Left ventricle myocardium superior (tissue), 1 donor: Measurements from ENCODE around the gene MAT2A. TPM values are rescaled to one million over a fixed set of nuclear protein-coding genes. Genes with fewer than 3 reads are reported as not detected.
"Not testable (repeated sequence)": the region's sequence is repeated elsewhere in the genome, so short reads cannot be mapped to it uniquely, and the experiment has no call there.

Experiments used
- ATAC-seq: fragments of 200-7000 bp; cut with Tn5 transposase; one replicate; pipeline ENCODE4 v1.9.1; 2020; ENCODE audit warnings: mild to moderate bottlenecking, moderate library complexity
- DNase-seq: peaks from one replicate; pipeline ENCODE4 v3.0.0-alpha.2; 2020
- intact Hi-C: fragments of 100-400 bp; cut with micrococcal nuclease; formaldehyde crosslinking; loops from one replicate; pipeline ENCODE4 v1.11.0; 2022
- total RNA-seq: library from RNA; stranded (reverse); fragmentation: NEBNext Ultra II Directional; extraction: Animal tissue kit (Norgen Biotek cat#: 25700); gene quantifications from one replicate; pipeline ENCODE4 v1.2.1, GENCODE V29; 2021
- donor health status: DM: no; HTN: yes; CAD: no; lungs with severe emphysema.

The MAT2A gene
- total RNA-seq, 1 donor from 2014 or later = 130 TPM

DNA sequence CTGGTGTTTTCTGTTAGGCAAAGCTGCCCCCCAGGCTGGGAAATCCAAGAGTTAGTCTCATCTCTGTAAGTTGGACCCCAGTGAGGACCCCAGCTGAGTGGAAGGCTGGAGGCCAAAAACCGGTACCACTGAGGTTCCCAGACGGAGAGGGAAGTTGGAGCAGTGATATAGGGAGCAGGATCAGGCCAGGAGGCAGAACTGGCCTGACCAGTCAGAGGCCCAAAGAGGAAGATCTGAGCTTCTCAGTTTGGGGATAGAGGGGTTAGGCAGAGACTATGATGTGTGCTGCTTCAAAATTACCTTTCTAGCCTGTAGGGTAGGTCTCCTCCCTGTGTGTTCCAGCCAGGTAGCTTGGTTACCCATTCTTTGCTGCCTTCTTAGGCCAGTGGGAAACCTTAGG is 52.0 kb downstream of the MAT2A start:
- intact Hi-C loops = no loop called here
- ATAC-seq (no peak), DNase-seq (no peak)

DNA sequence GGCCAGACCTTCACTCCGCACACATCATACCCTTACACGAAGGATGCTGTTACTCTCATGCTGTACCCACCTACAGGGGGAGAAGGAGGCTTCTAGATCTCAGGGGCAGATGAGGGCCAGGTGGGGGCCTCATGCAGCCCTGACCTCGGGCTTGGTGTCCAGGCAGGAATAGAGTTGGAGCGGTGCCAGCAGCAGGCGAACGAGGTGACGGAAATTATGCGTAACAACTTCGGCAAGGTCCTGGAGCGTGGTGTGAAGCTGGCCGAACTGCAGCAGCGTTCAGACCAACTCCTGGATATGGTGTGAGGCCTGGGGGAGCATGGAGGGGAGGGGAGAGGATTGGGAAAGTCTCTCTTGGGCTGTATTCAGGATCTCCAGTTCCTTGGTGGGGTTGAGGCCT is 52.6 kb downstream of the MAT2A start:
- DNase-seq (no peak), ATAC-seq (no peak)

DNA sequence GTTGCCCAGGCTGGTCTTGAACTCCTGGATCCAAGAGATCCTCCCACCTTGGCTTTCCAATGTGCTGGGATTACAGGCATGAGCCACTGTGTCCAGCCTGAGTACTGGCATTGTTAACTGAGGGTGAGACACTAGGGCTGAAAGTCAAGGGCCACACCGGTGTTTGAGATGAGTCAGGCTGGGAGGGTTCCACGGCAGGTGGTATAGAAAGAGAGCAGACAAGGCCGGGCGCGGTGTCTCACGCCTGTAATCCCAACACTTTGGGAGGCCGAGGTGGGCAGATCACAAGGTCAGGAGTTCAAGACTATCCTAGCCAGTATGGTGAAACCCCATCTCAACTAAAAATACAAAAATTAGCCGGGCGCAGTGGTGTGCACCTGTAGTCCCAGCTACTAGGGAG is 53.3 kb downstream of the MAT2A start:
- intact Hi-C loops, DNase-seq, ATAC-seq: not testable (repeated sequence)

More for the DNA sequence above, 52.6 kb downstream of the MAT2A start:
- intact Hi-C loops = no loop called here

DNA sequence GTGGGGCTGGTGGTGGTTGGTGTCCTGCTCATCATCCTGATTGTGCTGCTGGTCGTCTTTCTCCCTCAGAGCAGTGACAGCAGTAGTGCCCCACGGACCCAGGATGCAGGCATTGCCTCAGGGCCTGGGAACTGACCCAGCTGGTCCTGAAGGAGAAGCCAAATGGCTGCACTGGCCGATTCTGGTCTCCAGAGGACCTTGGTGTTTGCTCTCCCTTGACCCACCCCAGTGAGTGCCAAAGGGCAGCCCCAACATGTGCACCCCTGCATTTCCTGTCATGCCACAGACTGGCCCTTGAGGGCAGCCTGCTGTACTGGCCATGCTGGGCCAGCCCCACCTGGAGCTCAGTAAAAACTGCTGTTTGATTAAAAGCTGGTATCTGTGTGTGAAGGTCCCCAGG is 54.1 kb downstream of the MAT2A start:
- DNase-seq (no peak), ATAC-seq (no peak)

More for the DNA sequence above, 54.1 kb downstream of the MAT2A start:
- intact Hi-C loops = no loop called here

Other genes starting within 250 kb of the MAT2A start
- 66.9 TPM for gene TGOLN2, start 211.2 kb upstream of the MAT2A start, total RNA-seq
- 31.2 TPM for gene RETSAT, start 184.6 kb upstream of the MAT2A start, total RNA-seq
- 10.4 TPM for gene ELMOD3, start 184.4 kb upstream of the MAT2A start, total RNA-seq
- gene CAPG, start 128.8 kb upstream of the MAT2A start, total RNA-seq = 6.1 TPM
- gene SH2D6, start 120.5 kb upstream of the MAT2A start, total RNA-seq = not detected
- gene GGCX, start 22.3 kb downstream of the MAT2A start, total RNA-seq = 28.1 TPM
- 17.1 TPM for gene VAMP8, start 38.4 kb downstream of the MAT2A start, total RNA-seq
- 54.8 TPM for gene VAMP5, start 45.3 kb downstream of the MAT2A start, total RNA-seq
- 89.9 TPM for gene RNF181, start 56.6 kb downstream of the MAT2A start, total RNA-seq
- 14.9 TPM for gene TMEM150A, start 63.5 kb downstream of the MAT2A start, total RNA-seq
- gene C2orf68, start 72.9 kb downstream of the MAT2A start, total RNA-seq = 29.2 TPM
- 30.0 TPM for gene USP39, start 77.0 kb downstream of the MAT2A start, total RNA-seq
- gene SFTPB, start 129.0 kb downstream of the MAT2A start, total RNA-seq = 0.50 TPM
- 2.3 TPM for gene GNLY, start 155.2 kb downstream of the MAT2A start, total RNA-seq
- 29.6 TPM for gene ATOH8, start 214.8 kb downstream of the MAT2A start, total RNA-seq